ENCODE measurements around the gene SFMBT1.

Gene SFMBT1

DNA sequence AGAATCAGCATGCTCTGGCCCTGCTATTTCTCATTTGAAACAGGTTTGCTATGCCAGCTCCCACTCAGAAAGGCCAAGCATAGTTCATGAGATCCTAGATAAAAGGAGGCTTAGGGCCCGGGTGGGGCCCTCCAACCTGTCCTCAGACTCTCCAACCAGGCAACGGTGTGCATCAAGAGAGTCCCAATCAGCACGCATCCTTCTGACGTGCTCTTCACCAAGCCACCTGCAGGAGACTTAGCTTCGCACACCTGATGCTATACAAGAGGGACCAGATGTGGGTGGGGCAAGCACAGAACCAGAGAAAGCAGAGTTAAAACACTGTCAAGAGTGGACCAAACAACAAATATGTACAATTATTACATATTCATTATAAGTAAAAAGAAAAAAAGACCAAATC, 165.8 kb downstream of the SFMBT1 start:
- in situ Hi-C loops (cut with MboI; ENCODE audit: low pct_unique_long_range_greater_than_20kb, low sequenced_read_pairs, unreplicated experiment), result no loop called here
- DNase-seq (ENCODE audit: low spot score), result no peak
- TF ChIP-seq, protein P1, sequence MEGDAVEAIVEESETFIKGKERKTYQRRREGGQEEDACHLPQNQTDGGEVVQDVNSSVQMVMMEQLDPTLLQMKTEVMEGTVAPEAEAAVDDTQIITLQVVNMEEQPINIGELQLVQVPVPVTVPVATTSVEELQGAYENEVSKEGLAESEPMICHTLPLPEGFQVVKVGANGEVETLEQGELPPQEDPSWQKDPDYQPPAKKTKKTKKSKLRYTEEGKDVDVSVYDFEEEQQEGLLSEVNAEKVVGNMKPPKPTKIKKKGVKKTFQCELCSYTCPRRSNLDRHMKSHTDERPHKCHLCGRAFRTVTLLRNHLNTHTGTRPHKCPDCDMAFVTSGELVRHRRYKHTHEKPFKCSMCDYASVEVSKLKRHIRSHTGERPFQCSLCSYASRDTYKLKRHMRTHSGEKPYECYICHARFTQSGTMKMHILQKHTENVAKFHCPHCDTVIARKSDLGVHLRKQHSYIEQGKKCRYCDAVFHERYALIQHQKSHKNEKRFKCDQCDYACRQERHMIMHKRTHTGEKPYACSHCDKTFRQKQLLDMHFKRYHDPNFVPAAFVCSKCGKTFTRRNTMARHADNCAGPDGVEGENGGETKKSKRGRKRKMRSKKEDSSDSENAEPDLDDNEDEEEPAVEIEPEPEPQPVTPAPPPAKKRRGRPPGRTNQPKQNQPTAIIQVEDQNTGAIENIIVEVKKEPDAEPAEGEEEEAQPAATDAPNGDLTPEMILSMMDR (IDR thresholded peaks at IDR 0.05; ENCODE audit: extremely low read depth, insufficient read depth, missing control alignments), result no peak

DNA sequence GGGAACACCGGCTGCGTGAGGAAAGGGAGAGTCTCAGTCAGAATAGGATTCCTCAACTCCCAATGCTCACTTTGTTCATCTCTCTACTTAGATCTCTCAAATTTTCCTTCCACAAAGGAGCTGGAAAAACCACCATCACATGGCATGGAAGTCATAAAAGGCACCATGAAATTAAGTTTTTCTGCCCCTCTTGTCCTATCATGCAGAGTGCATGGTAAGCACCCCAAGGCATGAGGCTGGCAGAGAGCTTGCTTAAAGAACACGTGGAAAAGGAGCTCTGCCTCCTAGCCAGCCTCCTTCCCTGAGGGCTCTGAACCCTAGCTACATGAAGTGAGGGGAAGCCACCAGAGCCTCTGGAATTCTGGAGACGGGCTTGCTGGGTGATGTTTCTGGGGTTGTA, 166.3 kb downstream of the SFMBT1 start:
- in situ Hi-C loops (cut with MboI; ENCODE audit: low pct_unique_long_range_greater_than_20kb, low sequenced_read_pairs, unreplicated experiment), result no loop called here
- TF ChIP-seq, protein P1 (IDR thresholded peaks at IDR 0.05; ENCODE audit: extremely low read depth, insufficient read depth, missing control alignments), result no peak
- DNase-seq (ENCODE audit: low spot score), result no peak

DNA sequence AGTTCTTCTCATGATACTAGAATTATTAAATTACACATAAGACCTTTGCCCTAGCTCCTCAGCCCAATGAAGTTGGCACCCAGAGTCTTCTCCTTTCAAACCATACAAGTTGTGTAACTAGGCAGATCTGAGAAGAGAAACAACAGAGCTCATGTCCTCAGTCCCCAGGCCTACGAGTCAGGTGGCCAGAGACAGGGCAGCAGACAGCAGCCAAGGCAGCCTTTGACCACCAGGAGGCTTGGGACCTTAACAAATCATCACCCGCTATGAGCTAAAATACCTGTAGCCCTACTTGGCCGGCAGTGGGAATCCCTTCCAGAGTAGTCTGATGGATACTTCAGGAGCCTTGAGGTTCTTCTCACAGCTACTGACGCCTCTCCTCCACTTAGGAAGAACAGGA, 166.8 kb downstream of the SFMBT1 start:
- no peak for DNase-seq (ENCODE audit: low spot score)
- in situ Hi-C loops (cut with MboI; ENCODE audit: low pct_unique_long_range_greater_than_20kb, low sequenced_read_pairs, unreplicated experiment), result no loop called here
- TF ChIP-seq, protein P1 (IDR thresholded peaks at IDR 0.05; ENCODE audit: extremely low read depth, insufficient read depth, missing control alignments), result no peak

DNA sequence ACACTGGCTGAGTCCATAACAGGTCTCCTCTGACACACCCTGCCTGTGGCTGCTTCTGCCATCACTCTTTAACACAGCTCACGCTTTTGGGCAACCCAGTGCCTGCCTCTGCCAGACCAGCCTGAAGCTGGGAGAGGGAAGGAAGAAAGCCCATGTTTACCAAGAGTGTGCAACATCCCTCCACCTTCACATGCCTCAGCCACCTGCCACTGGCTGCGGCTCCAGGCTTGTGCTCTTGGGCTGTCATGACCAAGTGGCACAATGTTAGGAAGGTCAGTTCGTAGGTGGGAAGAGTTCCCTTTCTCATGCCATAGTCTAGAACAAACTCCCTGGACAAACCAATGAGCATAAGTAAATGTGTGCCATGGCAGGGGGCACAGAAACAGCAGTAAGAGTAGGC, 168.8 kb downstream of the SFMBT1 start:
- TF ChIP-seq, protein P1 (IDR thresholded peaks at IDR 0.05; ENCODE audit: extremely low read depth, insufficient read depth, missing control alignments), result no peak
- no peak for DNase-seq (ENCODE audit: low spot score)
- in situ Hi-C loops (cut with MboI; ENCODE audit: low pct_unique_long_range_greater_than_20kb, low sequenced_read_pairs, unreplicated experiment), result no loop called here

DNA sequence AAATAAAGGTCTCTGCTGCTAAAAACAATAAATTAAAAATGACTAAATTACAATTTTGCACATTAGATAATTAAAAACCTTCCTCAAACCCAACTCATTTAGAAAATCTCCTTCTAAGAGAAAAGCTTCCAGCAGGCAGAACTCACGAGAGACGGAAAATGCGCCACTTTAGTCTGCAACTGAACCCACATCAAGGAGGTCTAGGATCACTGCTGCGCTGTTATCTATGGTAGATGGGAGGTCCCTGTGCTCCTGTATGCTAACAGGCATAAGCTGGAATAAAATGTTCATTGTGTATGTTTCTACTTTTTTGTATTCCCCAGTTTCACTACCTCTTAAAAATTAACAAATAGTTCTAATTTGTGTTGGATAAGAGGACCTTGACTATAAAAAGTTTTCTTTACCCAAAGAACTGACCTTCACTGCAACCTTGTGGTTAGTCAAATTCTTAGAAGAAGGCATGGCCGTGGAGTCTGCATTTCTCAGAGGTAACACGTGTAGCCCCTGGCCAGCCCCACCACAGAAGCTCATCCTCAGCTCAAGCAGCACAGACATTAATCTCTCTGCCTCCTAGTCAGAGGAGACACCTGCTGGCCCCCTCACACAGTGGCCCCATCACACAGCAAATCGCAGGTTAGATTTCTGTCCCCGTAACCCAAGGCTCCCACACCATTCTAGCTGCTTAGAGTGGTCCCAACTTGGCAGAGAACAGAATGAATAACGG, 170.8 kb downstream of the SFMBT1 start:
- no peak for DNase-seq (ENCODE audit: low spot score)
- in situ Hi-C loops (cut with MboI; ENCODE audit: low pct_unique_long_range_greater_than_20kb, low sequenced_read_pairs, unreplicated experiment), result no loop called here
- TF ChIP-seq, protein P1 (IDR thresholded peaks at IDR 0.05; ENCODE audit: extremely low read depth, insufficient read depth, missing control alignments), result no peak

DNA sequence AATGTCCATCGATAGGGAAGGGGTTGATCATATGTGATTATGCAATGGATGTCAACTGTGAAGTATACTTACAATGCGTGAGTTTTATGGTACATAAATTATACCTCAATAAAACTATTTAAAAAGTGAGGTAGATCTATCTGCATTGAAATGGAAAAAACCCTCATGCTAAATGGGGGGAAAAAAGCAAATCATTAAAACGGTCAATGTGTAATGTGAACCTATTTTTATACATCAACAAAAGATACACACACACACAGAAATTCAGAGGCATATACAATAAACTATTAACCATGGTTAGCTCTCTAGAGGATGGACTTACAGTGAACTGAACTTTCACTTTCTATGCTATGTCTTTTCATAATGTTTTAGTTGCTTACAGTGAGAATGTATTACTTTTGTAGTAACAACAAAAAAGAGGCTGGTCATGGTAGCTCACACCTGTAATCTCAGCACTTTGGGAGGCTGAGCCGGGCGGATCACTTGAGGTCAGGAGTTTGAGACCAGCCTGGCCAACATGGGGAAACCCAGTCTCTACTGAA, 171.6 kb downstream of the SFMBT1 start:
- no peak for DNase-seq (ENCODE audit: low spot score)
- in situ Hi-C loops (cut with MboI; ENCODE audit: low pct_unique_long_range_greater_than_20kb, low sequenced_read_pairs, unreplicated experiment), result no loop called here
- TF ChIP-seq, protein P1 (IDR thresholded peaks at IDR 0.05; ENCODE audit: extremely low read depth, insufficient read depth, missing control alignments), result no peak
